ENCODE results near the gene DPAGT1.

DNA sequence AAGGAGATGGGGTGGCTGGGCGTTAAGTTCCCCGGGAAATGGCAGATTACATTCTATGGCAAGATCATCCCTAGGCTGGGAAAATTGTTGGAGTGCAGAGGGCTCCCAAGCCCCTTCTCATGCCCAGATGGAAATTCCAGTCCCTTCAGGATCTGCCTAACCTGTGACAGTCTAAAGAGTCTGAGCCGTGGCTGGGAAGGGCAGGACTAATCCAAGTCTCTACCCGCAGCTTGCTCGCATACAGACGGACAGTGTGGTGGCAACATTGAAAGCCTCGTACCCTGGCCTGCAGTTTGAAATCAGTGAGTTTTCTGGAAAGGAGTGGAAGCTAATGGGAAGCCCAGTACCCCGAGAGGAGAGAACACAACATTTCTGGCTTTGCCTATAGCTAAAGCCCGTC is 13.2 kb downstream of the DPAGT1 start:
- TF ChIP-seq, protein P1, sequence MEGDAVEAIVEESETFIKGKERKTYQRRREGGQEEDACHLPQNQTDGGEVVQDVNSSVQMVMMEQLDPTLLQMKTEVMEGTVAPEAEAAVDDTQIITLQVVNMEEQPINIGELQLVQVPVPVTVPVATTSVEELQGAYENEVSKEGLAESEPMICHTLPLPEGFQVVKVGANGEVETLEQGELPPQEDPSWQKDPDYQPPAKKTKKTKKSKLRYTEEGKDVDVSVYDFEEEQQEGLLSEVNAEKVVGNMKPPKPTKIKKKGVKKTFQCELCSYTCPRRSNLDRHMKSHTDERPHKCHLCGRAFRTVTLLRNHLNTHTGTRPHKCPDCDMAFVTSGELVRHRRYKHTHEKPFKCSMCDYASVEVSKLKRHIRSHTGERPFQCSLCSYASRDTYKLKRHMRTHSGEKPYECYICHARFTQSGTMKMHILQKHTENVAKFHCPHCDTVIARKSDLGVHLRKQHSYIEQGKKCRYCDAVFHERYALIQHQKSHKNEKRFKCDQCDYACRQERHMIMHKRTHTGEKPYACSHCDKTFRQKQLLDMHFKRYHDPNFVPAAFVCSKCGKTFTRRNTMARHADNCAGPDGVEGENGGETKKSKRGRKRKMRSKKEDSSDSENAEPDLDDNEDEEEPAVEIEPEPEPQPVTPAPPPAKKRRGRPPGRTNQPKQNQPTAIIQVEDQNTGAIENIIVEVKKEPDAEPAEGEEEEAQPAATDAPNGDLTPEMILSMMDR (IDR thresholded peaks at IDR 0.05), result no peak
- no peak for TF ChIP-seq POLR2A (IDR thresholded peaks at IDR 0.05)
